Fibroblast of skin of right biceps (primary cell): Measurements from ENCODE around the gene SRC.

Experiments used
- DNase-seq: peaks from one replicate; pipeline ENCODE4 v3.0.0-alpha.2; 2013

Gene SRC

DNA sequence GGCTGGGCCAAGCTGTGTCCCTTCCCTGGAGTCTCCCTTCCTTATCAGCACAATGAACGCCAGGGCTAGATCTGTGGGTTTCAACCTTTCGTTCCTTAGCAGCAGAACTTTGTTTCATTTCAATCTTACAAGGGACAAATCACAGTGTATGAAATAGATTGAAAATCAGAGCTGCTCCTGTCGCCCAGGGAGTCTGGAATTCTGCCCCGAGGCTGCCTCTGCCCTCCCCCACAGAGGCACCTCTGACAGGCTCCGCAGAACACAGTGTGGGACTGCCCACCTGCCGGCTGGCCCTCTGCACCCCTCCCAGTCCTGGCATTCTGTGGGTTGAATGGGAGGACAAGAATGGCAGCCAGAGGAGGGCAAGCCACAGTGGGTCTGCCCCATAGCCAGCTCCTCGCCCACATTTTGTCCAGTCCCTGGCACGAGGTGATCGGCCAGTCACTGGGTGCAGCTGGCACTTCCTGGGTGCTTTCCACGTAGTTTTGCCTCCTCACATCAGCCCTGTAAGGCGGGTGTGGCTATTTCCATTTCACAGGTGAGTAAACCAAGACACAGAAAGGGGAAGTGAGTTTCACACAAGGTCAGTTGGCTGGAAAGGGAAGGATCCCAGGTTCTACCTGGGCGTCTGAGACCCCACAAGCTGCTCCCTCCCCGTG is 30.4 kb upstream of the SRC start:
- DNase-seq, result no peak

DNA sequence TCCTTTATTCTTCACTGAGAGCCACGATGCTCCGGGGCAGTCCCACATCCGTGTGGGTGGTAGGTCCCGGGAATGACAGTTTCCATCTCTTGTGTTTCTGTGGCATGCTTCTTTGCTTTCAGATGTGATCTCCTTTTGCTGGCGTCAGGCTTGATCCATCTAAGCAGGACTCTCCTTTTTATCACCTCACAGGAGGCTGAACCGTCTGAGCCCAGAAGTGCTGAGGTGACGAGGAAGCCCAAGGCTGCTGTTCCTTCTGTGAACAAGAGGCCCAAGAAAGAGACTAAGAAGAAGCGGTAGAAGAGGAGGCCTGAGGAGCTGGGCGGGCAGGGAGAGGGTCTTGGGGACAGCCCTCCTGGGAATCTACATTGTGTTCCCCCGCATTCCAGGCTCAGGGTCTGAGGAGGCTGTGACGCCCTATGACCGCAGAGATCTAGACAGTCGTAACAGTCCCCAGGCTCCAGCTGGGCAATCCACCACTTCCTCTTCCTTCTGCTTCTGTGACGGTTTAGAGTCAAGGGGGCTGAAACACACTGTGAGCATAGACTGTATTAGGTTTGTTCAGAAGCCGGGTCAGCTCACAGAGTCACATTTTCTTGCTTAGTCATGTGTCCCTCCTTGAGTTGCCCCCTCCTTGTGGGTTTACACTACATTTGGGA is 29.7 kb upstream of the SRC start:
- DNase-seq, result no peak

DNA sequence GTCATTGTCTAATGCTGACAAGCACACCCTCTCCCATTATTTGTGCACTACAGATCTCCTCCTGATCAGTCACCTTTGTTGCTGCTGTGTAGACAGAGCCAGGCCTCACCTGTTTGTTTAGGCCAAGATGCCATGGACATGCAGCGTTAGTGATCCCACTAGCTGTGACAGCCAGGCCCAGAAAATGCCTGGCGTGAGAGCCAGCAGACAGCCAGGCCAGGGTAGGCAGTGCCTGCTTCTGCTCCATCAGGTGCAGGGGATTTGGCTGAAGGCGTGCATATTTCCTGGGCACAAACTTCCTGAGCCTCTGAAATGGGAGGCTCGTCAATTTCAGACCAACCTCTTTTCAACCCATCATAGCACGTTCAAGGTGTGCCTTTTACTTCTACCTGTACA is 29.2 kb upstream of the SRC start:
- DNase-seq, result no peak

DNA sequence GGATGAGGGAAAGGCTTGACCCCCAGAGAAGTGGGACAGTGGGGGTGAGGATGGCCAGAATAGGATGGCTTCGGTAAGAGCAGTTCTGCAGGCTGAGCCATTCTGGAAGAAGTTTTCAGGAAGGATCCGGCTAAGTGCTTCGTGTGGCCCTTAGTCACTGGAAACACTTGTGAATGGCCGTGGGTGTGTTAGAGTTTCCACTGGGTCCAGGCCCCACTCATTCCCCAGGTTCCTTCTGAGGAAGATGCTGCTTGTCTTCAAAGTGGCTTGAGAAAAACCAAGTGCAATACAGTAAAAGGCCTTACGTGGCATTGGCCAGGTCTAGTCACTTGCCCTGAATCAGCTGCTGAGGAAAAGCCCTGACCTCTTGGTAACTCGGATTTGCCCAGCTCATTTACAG is 28.6 kb upstream of the SRC start:
- no peak for DNase-seq

DNA sequence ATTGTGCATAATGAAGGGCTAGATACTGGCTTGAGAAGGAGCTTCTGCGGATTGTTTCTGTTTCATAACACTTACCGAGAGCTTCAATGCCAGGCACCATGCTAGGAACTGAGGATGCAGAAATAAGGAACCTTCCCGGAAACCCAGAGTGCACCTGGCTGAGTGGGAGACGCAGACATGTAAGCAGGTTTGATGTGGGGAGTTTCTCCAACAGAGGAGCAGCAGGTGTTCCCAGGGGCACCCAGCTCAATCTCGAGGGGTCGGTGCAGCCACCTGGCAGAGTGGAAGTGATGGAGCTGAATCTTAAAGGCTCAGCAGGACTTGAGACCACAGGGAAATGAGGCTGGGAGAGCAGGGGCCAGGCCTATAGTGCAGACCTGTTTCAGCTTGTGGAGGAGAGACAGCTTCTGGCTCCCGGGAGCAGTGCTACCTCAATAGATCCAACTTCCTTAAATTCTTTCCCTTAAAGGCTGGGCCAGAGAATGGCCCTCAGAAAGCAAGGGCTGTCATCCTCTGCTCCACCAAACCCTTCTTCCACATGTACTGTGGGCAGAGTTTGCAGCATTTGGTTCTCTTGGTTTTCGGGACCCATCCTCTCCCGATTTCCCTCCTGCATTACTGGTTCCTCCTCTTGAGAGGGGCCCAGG is 27.8 kb upstream of the SRC start:
- no peak for DNase-seq

DNA sequence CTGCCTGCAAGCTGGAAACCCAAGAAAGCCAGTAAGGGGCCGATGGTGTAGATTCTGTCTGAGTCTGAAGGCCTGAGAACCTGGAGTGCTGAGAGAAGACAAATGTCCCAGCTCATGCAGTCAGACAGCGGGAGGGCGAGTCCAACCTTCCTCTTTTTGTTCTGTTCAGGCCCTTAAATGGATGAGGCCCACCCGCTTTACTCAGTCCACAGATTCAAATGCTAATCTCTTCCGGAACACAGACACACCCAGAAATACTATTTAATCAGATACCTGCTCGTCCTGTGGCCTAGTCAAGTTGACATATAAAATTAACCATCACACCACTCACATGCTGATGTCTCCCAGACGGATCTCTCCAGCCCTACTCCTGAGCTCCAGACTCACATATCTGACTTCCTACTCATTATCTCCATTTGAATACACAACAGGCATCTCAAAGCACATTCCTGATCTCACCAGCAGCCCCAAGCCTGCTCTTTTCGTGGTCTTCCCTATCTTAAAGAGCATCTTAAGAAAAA is 26.7 kb upstream of the SRC start:
- peak; percentile 83 for DNase-seq

DNA sequence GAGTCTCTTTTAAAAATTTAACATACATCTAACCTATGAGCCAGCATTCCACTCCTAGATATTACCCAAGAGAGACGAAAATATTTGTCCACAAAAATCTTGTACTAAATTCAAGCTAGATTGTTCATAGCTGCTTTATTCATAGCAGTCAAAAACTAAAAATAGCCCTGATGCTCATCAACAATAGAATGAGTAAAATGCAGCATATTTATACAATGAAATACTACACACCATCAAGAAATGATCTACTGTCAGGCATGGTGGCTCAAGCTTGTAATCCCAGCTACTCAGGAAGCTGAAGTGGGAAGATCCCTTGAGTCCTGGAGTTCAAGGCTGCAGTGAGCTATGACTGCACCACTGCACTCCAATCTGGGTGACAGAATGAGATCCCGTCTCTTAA is 22.0 kb upstream of the SRC start:
- peak; percentile 93 for DNase-seq

DNA sequence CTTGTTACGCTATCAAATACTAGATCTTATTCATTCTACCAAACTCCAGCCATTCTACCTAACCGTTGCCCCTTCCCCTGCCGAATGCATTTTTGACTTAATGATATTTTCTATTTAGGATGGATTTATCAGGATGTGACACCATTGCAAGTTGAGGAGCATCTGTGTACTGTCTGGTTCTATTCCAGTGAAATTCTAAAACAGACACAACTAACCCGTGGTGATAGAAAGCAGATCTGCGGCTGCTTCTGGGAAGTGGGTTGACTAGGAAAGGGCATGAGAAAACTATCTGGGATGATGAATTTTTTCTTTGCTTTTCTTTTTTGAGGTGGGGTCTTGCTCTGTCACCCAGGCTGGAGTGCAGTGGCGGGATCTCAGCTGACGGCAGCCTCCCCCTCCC is 20.7 kb upstream of the SRC start:
- DNase-seq, result no peak

DNA sequence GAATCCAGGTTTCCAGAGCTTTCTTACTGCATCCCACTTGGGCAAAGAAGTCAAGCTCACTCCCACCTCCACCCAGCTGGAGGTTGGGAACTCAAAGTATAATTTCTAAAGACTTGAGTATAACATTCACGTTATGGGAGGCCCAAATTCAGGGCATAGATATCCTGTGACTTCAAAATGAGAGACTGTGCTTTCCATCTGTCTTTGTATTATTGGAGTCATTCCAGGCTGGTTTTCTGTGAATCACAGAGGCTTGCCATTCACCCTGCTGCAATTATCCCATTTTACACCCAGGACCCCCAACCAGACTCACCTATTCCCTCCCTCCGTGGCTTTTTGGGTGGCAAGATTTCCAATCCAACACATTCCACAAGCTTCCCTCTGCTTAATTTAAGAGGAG is 19.3 kb upstream of the SRC start:
- DNase-seq, result peak; percentile 39

DNA sequence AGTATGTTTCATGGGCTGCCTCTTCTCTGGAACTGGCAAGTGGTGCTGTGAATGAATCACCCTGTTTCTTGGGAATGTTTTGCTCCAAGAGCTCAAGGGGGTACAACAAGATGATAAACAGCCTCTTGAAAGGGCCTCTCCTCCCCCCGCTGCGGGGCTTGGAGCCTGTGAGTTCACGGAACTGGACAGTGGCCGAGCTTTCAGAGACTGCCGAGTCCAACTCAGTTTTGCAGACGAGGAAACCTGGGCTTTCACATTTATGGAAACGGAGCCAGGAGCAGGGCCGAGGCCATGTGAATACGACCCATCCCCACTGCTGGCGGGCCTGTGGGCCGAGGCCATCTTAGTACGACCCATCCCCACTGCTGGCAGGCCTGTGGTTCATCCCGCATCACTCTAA is 18.2 kb upstream of the SRC start:
- peak; percentile 84 for DNase-seq

DNA sequence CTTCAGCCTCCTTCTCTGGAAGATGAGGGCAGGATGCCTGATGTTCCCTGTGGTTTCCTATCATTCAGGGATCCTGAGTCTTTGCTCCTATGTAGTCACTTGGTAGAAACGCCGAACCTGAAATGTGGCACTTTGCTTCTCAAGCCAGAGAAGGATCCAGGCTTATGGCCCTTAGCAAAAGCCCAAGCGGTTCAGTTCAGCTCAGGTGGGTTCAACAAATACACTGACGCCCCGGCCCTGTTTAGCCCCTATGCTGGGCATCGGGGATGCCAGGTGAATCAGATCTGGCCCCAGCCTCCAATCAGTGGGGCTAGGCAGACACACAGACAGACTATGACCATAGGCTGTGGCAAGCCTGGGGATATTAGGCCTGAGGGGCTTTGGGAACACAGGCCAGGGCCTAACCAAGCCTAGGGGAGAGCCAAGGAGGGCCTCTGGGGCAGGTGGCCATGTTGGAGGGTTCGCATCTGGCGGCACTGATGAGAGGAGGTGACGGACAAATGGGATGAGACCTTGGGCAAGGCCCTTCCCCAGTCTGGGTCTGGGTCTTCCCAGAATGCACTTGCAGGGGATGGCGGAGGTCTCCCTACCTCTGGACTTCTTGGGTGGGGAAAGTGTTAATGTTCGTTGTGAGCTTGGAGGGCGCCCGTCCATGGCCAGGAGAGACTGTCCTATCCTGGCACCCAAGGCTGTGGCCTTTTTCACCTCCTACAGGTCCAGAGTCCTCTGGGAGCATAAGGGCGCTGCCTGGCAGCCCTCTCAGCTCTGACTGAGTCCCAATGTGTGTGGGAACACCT is 17.6 kb upstream of the SRC start:
- no peak for DNase-seq

DNA sequence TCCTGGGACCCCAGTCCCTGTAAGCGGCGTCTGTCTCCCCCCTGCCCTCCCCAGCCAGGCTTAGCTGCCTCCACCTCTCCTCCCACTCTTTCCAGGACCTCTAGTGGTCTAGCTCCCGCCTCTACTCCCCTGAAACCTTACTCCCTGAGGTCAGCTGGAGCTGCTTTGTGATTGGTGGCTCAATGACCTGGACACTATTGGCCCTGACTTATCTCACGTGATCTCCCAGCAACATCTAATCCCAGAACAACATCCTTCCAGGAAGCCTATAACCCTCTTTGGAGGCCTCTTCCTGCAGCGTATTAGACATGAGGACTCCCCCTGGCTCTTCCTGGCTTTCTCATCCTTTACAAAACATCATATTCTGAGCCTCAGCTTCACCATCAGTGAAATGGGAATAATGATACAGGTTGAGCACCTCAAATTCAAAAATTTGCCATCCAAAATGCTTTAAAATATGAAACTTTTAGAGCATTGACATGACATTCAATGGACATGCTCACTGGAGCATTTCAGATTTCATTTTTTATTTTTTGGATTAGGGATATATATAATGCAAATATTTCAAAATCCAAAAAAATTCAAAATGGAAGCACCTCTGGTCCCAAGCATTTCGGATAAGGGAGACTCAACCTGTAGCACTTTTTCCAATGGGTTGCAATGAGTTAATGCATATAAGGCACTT is 16.3 kb upstream of the SRC start:
- no peak for DNase-seq

DNA sequence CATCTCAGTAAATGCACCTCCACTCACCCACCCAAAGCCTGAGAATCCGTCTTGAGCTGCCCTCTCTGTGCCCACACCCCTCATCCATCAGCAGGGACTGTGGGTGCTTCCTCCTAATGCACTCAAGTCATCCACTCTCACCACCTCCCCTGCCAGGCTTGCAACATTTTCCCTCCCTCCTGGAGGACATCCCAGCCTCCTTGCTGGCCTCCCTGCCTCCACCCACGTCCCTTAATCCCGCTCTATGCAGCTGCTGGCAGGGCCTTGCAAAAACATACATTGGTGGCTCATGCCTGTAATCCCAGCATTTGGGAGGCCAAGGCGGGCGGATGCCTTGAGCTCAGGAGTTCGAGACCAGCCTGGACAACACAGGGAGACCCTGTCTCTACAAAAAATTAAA is 15.6 kb upstream of the SRC start:
- no peak for DNase-seq

DNA sequence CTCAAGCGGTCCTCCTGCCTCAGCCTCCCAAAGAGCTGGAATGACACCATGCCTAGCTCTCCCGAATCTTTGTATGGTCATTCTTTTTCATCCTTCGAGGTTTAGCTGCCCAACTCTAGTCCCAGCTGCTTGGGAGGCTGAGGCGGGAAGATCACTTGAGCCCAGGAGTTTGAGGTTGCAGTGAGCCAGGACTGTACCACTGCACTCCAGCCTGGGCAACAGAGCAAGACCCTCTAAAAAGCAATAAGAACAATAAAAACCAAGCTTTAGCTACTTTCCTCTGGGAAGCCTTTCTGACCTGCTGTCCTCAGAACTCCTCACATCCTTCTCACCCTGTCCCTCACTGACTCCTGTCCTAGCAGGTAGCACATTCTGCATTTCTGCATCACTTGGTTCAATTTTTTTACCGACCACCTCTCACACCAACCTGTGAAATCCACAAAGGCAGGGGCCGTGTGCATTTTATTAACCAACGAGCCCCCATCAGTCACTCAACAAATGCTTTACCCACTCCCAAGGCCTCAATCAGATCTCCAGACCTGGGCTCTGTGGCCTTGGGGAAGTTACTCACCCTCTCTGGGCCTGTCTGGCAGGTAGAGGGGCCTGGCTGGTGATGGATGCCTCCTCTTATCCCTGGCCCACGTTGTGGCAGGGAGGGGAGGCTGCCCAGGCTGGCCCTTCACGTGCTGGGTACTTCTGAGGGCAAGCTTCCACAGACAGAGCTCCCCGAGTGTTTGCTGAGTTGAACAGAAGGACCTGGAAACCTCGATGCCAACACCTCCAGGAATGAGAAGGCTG is 14.7 kb upstream of the SRC start:
- no peak for DNase-seq

DNA sequence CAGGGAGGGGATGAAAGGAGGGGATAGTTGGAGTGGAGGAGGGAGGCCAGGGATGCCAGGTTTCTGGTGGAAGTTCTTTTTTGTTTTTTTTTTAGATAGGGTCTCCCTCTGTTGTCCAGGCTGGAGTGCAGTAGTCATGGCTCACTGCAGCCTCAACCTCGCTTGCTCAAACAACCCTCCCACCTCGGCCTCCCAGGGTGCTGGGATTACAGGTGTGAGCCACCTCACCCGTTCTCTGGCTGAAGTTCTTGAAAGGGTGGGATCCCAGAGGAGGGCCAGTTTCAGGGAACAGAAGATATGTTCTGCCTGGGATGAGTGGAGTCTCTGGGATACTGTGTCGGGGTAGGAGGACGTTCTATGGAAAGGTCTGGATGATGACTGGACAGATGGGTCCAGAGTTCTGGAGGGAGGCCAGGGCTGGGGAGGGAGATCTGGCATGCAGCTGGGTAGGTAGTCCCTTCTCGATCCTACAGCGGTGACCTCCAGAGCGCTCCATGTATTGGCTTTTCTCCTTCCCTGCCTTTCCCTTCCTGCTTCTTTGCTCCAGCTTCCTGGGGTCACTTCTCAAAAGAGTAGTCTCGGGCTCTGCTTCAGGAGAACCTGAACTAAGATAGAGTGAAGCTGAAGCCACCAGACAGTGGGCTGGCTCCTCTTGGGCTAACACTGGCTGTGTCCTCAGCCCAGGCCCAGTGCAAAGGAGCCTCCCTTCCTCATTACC is 12.7 kb upstream of the SRC start:
- DNase-seq, result no peak

DNA sequence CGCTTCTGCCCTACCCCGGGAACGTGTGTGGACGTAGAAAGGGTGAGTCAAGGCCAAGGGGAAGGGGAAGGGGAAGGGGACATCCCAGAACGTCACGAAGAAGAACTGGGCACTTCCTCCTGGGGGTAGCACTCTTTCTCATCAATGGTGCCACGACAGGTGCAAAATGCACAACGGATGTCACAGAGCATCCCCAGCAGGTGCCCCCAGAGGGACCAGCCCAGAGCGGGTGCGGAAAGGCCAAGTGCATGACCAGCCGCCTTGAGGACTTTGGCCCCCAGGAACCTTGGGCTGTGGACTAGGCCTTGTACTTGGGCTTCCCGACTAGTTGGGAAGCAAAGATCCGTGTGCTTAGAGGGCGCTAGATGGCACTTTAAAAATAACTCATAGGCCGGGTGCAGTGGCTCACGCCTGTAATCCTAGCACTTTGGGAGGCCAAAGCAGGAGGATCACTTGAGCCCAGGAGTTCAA is 12.1 kb upstream of the SRC start:
- DNase-seq, result no peak

DNA sequence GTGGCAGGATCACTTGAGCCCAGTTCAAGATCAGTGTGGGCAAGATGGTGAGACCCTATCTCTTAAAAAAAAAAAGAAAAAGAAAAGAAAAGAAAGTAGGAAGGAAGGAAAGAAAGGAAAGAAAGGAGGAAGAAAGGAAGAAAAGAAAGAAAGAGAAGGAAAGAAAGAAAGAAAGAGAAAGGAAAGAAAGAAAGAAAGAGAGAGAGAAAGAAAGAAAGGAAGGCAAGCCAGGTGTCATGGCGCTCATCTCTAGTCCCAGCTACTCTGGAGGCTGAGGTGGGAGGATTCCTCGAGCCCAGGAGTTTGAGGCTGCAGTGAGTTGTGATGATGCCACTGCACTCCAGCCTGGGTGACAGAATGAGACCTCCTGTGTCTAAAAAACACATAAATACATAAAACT is 11.5 kb upstream of the SRC start:
- no peak for DNase-seq

DNA sequence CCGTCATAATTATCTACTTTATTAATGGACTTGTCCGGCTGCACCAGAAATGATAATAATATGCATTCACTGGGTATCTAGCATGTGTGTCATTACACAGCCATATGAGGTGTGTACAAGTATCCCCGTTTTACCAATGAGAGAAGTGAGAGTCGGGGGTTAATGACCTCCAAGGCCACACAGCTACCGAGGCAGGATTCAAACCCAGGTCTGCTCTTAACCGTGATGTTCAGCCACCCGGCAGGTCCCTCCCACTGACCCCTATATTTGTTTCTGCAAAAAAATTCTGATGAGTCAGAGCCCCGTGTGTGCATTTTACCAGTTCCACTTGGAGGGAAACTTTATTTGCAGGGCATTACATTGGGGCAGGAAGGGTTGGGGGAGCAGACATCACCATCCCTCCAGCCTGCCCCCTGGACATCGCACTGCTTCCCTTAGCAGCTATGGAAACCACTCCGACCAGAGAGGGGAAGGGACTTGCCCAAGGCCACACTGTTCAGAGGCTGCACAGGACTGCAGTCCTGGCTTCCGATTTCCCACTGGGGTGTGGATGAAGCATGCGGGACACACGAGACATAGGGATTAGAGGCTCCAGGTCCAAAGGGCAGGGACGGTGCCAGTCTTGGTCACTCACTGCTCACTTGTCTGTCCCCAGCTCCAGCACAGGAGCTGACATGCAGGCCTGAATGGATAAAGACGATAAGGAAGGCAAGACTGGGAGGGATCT is 10.1 kb upstream of the SRC start:
- no peak for DNase-seq

DNA sequence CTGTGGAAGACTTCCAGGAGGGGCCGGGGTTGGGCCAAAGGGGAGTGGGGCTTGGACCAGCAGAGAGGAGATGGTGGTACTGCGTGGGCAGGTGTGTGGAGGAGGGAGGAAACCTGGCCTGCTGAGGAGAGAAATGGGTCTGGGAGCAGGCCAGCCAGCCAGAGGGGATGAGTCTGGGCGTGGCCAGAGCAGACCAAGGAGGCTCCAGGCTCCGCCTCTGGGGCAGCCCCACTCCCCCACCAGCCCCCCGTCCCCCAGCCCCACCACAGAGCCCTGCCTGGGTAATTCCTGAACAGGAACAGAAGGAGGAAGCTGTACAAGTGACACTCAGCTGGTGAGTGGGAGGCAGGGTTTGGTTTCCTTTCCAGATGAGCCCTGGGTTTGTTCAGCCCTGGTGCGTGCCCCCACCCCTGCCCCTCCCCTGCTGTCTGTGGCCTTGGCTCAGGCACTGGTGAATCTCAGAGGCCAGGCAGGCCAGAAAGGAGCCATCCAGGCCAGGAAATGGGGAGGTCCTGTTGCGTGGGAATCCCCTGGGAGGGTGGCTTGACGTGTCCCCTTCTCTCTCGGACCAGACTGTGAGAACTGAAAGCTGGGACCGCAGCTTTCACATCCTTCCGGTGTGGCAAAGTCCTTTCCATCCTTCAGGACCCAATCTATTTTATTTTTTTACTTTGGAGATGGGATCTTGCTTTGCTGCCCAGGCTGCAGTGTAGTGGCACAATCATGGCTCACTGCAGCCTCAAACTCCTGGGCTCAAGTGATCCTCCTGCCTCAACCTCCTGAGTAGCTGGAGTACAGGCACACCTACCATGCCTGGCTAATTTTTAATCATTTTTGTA is 9.4 kb upstream of the SRC start:
- no peak for DNase-seq
